COLO829 (cell line): ENCODE data around the gene PTOV1.

Experiments
- DNase-seq: peaks from one replicate; pipeline ENCODE4 v3.0.0; 2012; ENCODE audit warnings: low spot score

Gene PTOV1

GRCh38 chr19:49875177-49875576, 24.2 kb downstream of the PTOV1 start:
- DNase-seq, result no peak

- no peak for DNase-seq
These were observed 25.0 kb downstream of the PTOV1 start for GRCh38 chr19:49875857-49876421.

- DNase-seq, result peak; percentile 89
These were observed 25.6 kb downstream of the PTOV1 start for GRCh38 chr19:49876422-49877019.

GRCh38 chr19:49877020-49877878, 26.3 kb downstream of the PTOV1 start, which contains the start of the genes AKT1S1 and TBC1D17:
Gene AKT1S1, minus strand, starts transcription at chr19:49877355. Its CDS starts 4,060 bp downstream, at chr19:49873295.
Gene TBC1D17, plus strand, starts transcription at chr19:49877702. Its CDS starts 22 bp downstream, at chr19:49877724.
- peak; percentile 100 for DNase-seq

GRCh38 chr19:49877879-49878743, 27.2 kb downstream of the PTOV1 start:
- peak; percentile 97 for DNase-seq

- no peak for DNase-seq
These were observed 27.7 kb downstream of the PTOV1 start for GRCh38 chr19:49878744-49879070.

GRCh38 chr19:49879243-49879963, 28.4 kb downstream of the PTOV1 start:
- DNase-seq, result no peak

GRCh38 chr19:49880162-49880869, 29.4 kb downstream of the PTOV1 start:
- DNase-seq, result no peak

GRCh38 chr19:49881186-49881585, 30.2 kb downstream of the PTOV1 start:
- no peak for DNase-seq

- no peak for DNase-seq
These were observed 30.9 kb downstream of the PTOV1 start for GRCh38 chr19:49881672-49882394.

GRCh38 chr19:49882643-49883042, 31.7 kb downstream of the PTOV1 start:
- DNase-seq, result no peak

GRCh38 chr19:49883094-49883493, 32.1 kb downstream of the PTOV1 start:
- no peak for DNase-seq

GRCh38 chr19:49884109-49884508, 33.1 kb downstream of the PTOV1 start:
- no peak for DNase-seq

GRCh38 chr19:49884760-49885159, 33.8 kb downstream of the PTOV1 start:
- no peak for DNase-seq

GRCh38 chr19:49887037-49887664, 36.2 kb downstream of the PTOV1 start:
- DNase-seq, result no peak

- no peak for DNase-seq
These were observed 36.9 kb downstream of the PTOV1 start for GRCh38 chr19:49887665-49888509.

- no peak for DNase-seq
These were observed 37.5 kb downstream of the PTOV1 start for GRCh38 chr19:49888510-49888824.

- DNase-seq, result no peak
These were observed 38.2 kb downstream of the PTOV1 start for GRCh38 chr19:49889038-49889686.
